ENCODE results near the gene TUBB2A.

DNA sequence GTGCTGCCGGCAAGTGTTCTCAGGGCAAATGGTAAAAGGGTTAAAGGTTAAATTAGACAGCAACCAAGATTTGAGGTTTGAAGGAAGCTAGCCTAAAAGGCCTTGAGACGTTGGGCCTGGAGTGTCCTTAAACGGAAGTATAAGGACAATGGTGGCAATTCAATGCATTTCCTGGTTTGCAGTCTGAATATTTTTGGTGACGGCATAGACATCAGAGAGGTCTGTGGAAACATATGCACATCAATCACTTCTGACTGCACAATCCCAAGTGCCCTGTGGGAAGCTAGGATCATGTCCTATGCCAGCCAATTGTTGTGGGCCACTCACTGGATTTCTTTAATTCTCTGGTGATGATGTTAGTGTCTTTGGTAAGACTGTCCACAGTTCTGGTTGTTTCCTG, 25.7 kb upstream of the TUBB2A start:
- TF ChIP-seq, protein P1, sequence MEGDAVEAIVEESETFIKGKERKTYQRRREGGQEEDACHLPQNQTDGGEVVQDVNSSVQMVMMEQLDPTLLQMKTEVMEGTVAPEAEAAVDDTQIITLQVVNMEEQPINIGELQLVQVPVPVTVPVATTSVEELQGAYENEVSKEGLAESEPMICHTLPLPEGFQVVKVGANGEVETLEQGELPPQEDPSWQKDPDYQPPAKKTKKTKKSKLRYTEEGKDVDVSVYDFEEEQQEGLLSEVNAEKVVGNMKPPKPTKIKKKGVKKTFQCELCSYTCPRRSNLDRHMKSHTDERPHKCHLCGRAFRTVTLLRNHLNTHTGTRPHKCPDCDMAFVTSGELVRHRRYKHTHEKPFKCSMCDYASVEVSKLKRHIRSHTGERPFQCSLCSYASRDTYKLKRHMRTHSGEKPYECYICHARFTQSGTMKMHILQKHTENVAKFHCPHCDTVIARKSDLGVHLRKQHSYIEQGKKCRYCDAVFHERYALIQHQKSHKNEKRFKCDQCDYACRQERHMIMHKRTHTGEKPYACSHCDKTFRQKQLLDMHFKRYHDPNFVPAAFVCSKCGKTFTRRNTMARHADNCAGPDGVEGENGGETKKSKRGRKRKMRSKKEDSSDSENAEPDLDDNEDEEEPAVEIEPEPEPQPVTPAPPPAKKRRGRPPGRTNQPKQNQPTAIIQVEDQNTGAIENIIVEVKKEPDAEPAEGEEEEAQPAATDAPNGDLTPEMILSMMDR (IDR thresholded peaks at IDR 0.05), result no peak
- TF ChIP-seq POLR2A (IDR thresholded peaks at IDR 0.05), result no peak
